GM13977 (cell line): Measurements from ENCODE around the gene CDK6.

Source experiments
- DNase-seq: peaks from one replicate; pipeline ENCODE4 v3.0.0; 2012; ENCODE audit warnings: low spot score
- CTCF ChIP-seq: IDR thresholded peaks from 2 replicates; pipeline ENCODE4 v1.5.1; 2012; ENCODE audit warnings: mild to moderate bottlenecking, control low read depth; ENCODE audit not compliant: insufficient read depth; ENCODE audit errors: extremely low read depth, missing control alignments
- in situ Hi-C: fragments of 300-500 bp; cut with MboI; formaldehyde crosslinking; loops from one replicate; pipeline ENCODE4 v1.12.0; 2022; ENCODE audit warnings: low sequenced_read_pairs, low pct_unique_long_range_greater_than_20kb, mixed read lengths, inconsistent platforms; ENCODE audit not compliant: unreplicated experiment

Gene CDK6

DNA sequence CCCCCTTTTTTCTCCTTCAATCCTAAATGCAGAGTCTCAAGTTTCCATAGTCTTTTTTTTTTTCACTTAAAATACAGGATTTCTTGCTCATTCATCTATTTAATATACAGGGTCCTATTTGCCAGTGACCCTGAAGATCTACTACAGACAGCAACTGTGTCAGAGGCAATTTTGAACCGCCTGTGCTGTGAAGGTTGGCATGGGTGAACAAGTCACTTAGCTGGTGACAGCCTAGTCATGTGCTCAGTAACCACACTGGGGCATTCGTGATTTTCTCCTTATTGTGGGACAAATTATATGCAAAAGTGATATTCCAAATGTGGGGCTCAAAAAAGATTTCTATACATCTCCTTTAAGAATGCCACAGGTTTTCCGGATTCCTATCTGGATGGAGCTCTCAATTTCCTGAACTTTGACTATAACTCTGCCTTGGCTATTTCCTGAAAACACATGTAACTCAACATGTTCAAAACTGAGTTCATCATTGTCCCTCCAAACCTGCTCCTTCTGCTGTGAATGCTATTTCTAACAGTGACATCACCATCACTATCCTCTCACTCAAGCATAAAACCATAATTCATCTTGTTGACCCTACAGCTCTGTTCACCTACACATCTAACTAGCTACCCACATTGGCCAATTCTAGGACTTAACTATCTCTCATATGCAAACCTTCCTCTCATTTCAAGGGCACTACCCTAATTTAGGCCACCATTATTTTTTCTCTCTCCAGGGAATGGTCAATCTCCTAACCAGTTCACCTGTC is 36.7 kb downstream of the CDK6 start:
- DNase-seq, result no peak
- TF ChIP-seq CTCF, result no peak
- in situ Hi-C loops, result no loop called here

- no peak for TF ChIP-seq CTCF
- in situ Hi-C loops, result no loop called here
- DNase-seq, result no peak
Measured at GRCh38 chr7:92798517-92799249, 37.7 kb downstream of the CDK6 start.

DNA sequence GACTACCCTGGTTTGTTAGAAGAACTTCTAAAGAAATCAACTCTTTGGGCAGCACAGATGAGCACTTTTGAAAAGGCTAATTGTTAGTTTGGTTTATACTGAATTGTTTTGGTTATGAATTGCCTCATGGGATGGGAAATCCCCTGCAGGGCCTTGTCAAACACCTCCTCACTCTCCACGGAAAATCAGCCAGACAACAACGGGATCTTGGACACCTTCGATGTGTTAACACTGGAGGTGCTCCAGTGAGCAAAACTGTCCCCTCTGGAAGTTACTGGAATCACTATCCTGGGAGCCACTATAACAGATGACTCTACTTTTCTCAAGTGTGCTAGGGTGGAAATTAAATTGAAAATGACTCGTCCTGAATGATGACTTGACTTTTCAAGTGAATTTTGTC is 38.7 kb downstream of the CDK6 start:
- no peak for DNase-seq
- in situ Hi-C loops, result no loop called here
- no peak for TF ChIP-seq CTCF

GRCh38 chr7:92797284-92797683 is 39.1 kb downstream of the CDK6 start:
- no peak for TF ChIP-seq CTCF
- in situ Hi-C loops, result no loop called here
- DNase-seq, result no peak

- no peak for TF ChIP-seq CTCF
- DNase-seq, result no peak
- in situ Hi-C loops, result no loop called here
Measured at GRCh38 chr7:92794831-92795230, 41.5 kb downstream of the CDK6 start.

GRCh38 chr7:92794391-92794790 is 42.0 kb downstream of the CDK6 start:
- DNase-seq, result no peak
- TF ChIP-seq CTCF, result no peak
- in situ Hi-C loops, result no loop called here
